HCT116 (cell line): ENCODE data around the gene CLCN5. TPM values are rescaled to one million over a fixed set of nuclear protein-coding genes. Genes with fewer than 3 reads are reported as not detected.

Source experiments
- ATAC-seq: fragments of 200-7000 bp; cut with Tn5 transposase; 2 replicates; pipeline ENCODE4 v1.9.1; 2020; ENCODE audit warnings: mild to moderate bottlenecking, moderate library complexity
- BruUV-seq: library from RNA; stranded (reverse); fragments of 400-500 nt; replicated peaks from 2 replicates; lab custom pipeline; 2021; lab: Mats Ljungman, UMichigan
- CTCF ChIA-PET: fragments of 300-600 bp; sonication (Branson Sonifier 250); formaldehyde crosslinking; loops from one replicate; lab custom pipeline; 2021; ENCODE audit warnings: antibody characterized with exemption; lab: Charles Lee
- POLR2A ChIA-PET: fragments of 300-600, 350-600 bp; sonication (Branson Sonifier 250); formaldehyde crosslinking; loops from one replicate; lab custom pipeline; 2021; ENCODE audit warnings: antibody characterized with exemption; lab: Charles Lee
- RAD21 ChIA-PET, 2 experiments: fragments of 300-600 bp; sonication (Branson Sonifier 250); formaldehyde crosslinking; loops; one replicate each; lab custom pipeline; 2023; ENCODE audit warnings: low total read pairs in 2 of 2; ENCODE audit not compliant: uncharacterized antibody in 2 of 2, unreplicated experiment in 2 of 2, low non-redundant PET in 1 of 2; lab: Charles Lee
- DNase-seq: peaks from one replicate; pipeline ENCODE4 v3.0.0-alpha.2; 2010; ENCODE audit warnings: low read depth, low spot score
- H2AFZ ChIP-seq: fragments of 200-600 bp; shearing (Covaris generic), sonication (generic); 2 replicates; pipeline ENCODE4 v1.6.1; 2017; ENCODE audit warnings: low read depth, mixed run types, mixed read lengths, antibody characterized with exemption, low read length; ENCODE audit not compliant: poor library complexity, severe bottlenecking
- H3K27ac ChIP-seq: 2 replicates; pipeline ENCODE4 v1.5.1; 2012; ENCODE audit warnings: low read depth, low read length
- H3K27me3 ChIP-seq: fragments of 200-600 bp; sonication (generic); 2 replicates; pipeline ENCODE4 v1.6.1; 2016; ENCODE audit warnings: mixed run types, low read length, mixed read lengths; ENCODE audit not compliant: insufficient read depth
- H3K36me3 ChIP-seq, 2 experiments: fragments of 200-500 bp in 1 of 2; fragments of 200-600 bp in 1 of 2; sonication (Bioruptor generic) in 1 of 2; sonication (generic) in 1 of 2; 2 replicates each; pipeline versions ENCODE4 v1.5.1 to v1.6.1; 2014 to 2016; ENCODE audit warnings: low read length in 2 of 2, inconsistent platforms in 1 of 2, mixed read lengths in 1 of 2, mixed run types in 1 of 2; ENCODE audit not compliant: insufficient read depth in 2 of 2, control insufficient read depth in 1 of 2
- H3K4me1 ChIP-seq, 2 experiments: fragments of 200-600 bp in 1 of 2; sonication (generic) in 1 of 2; 2 replicates each; pipeline versions ENCODE4 v1.5.1 to v1.6.1; 2012 to 2017; ENCODE audit warnings: low read length in 2 of 2, inconsistent platforms in 1 of 2, mild to moderate bottlenecking in 1 of 2, mixed read lengths in 1 of 2, mixed run types in 1 of 2, moderate library complexity in 1 of 2; ENCODE audit not compliant: insufficient read depth in 2 of 2, control insufficient read depth in 1 of 2
- H3K4me2 ChIP-seq: fragments of 200-600 bp; sonication (generic); 2 replicates; pipeline ENCODE4 v1.6.1; 2017; ENCODE audit warnings: mixed run types, low read length, mixed read lengths
- H3K4me3 ChIP-seq, 2 experiments: fragments of 200-600 bp in 1 of 2; sonication (generic) in 1 of 2; replicated peaks in 1 of 2; 2 replicates each; pipeline ENCODE4 v1.5.1; 2011 to 2016; ENCODE audit warnings: low read length in 2 of 2, control low read depth in 1 of 2, low read depth in 1 of 2, mild to moderate bottlenecking in 1 of 2, mixed read lengths in 1 of 2, mixed run types in 1 of 2
- H3K79me2 ChIP-seq: fragments of 200-600 bp; sonication (generic); 2 replicates; pipeline ENCODE4 v1.6.1; 2017; ENCODE audit warnings: mild to moderate bottlenecking, mixed run types, low read length, moderate library complexity, mixed read lengths; ENCODE audit not compliant: insufficient read depth
- H3K9ac ChIP-seq: fragments of 200-600 bp; sonication (generic); 2 replicates; pipeline ENCODE4 v1.6.1; 2016; ENCODE audit warnings: low read length, mixed read lengths
- H3K9me2 ChIP-seq: fragments of 200-600 bp; sonication (generic), shearing (Covaris generic); 2 replicates; pipeline ENCODE4 v1.6.1; 2017; ENCODE audit warnings: mixed run types, mild to moderate bottlenecking, moderate library complexity; ENCODE audit not compliant: insufficient read depth
- H3K9me3 ChIP-seq, 2 experiments: fragments of 200-500 bp in 1 of 2; fragments of 200-600 bp in 1 of 2; sonication (Bioruptor generic) in 1 of 2; sonication (generic) in 1 of 2; 2 replicates each; pipeline ENCODE4 v1.6.1; 2014 to 2017; ENCODE audit warnings: low read length in 2 of 2, mixed read lengths in 2 of 2, inconsistent platforms in 1 of 2, low read depth in 1 of 2, mild to moderate bottlenecking in 1 of 2, mixed run types in 1 of 2, moderate library complexity in 1 of 2; ENCODE audit not compliant: control insufficient read depth in 1 of 2, insufficient read depth in 1 of 2
- H4K20me1 ChIP-seq: fragments of 200-600 bp; sonication (generic), shearing (Covaris generic); 2 replicates; pipeline ENCODE4 v1.6.1; 2017; ENCODE audit warnings: mixed run types, mild to moderate bottlenecking, moderate library complexity; ENCODE audit not compliant: insufficient read depth
- ATF3 ChIP-seq: IDR thresholded peaks from 2 replicates; pipeline ENCODE4 v1.6.1; 2012
- CTCF ChIP-seq, 3 experiments: fragments of 200-600 bp in 1 of 3; sonication (generic) in 1 of 3; IDR thresholded peaks in 2 of 3; conservative IDR thresholded peaks in 1 of 3; 2 replicates each; pipeline ENCODE4 v1.5.1; 2012 to 2017; ENCODE audit warnings: low read depth in 2 of 3, low read length in 2 of 3, antibody characterized with exemption in 1 of 3, borderline replicate concordance in 1 of 3, control low read depth in 1 of 3, mild to moderate bottlenecking in 1 of 3, mixed read lengths in 1 of 3, mixed run types in 1 of 3, moderate library complexity in 1 of 3; ENCODE audit not compliant: insufficient read depth in 1 of 3
- EGR1 ChIP-seq: IDR thresholded peaks from 2 replicates; pipeline ENCODE4 v1.6.1; 2012; ENCODE audit warnings: low read depth
- FOSL1 ChIP-seq: IDR thresholded peaks from 2 replicates; pipeline ENCODE4 v1.6.1; 2012; ENCODE audit warnings: low read depth
- RAD21 ChIP-seq: IDR thresholded peaks from 2 replicates; pipeline ENCODE4 v1.6.1; 2012; ENCODE audit warnings: low read depth, mild to moderate bottlenecking
- REST ChIP-seq: IDR thresholded peaks from 2 replicates; pipeline ENCODE4 v1.6.1; 2012; ENCODE audit warnings: low read depth
- SRF ChIP-seq: IDR thresholded peaks from 2 replicates; pipeline ENCODE4 v1.6.1; 2012; ENCODE audit warnings: low read depth
- TCF7L2 ChIP-seq: IDR thresholded peaks from 2 replicates; pipeline ENCODE4 v1.7.0; 2011; ENCODE audit warnings: borderline replicate concordance, inconsistent platforms; ENCODE audit not compliant: insufficient read depth, insufficient read length; ENCODE audit errors: extremely low read depth
- intact Hi-C: fragments of 100-400 bp; cut with micrococcal nuclease; formaldehyde crosslinking; loops from 2 replicates; pipeline ENCODE4 v1.10.0; 2022
- total RNA-seq: library from RNA; stranded (reverse); gene quantifications from one replicate; pipeline ENCODE4 v1.2.1, GENCODE V29; 2021; ENCODE audit not compliant: unreplicated experiment

Gene CLCN5
- total RNA-seq, 1 experiment from 2014 or later = 6.1 TPM

- Histone ChIP-seq H3K79me2 (no peaks in the 10 kb centered on the region), H3K4me3 (no peak overlapping the region), H2AFZ (peak overlapping the region; percentile 35), H3K36me3 (no peaks in the 10 kb centered on the region), H3K27ac (no peak overlapping the region), H3K27me3 (no peaks in the 10 kb centered on the region), H3K9me3 (no peaks in the 10 kb centered on the region), H3K9me2 (no peaks in the 10 kb centered on the region), H3K9ac (no peak overlapping the region), H3K4me2 (no peak overlapping the region), H3K4me1 (peaks cover 0 to 13% of the 10 kb centered on the region in 2 experiments; a peak in 2 of 4 replicates), H4K20me1 (no peaks in the 10 kb centered on the region)
- DNase-seq = no peak
- ATAC-seq = no peak
- CTCF ChIA-PET = interaction anchor here (1.0 to 2.1 kb wide), 6 partner anchors 9 to 660 kb away, joined by 3 to 7 read pairs (median 4); no protein-coding TSS in a partner anchor
- intact Hi-C loops = loop anchor here (5.0 to 10.0 kb wide), 4 partner anchors 77 to 765 kb away; no protein-coding TSS in a partner anchor
- POLR2A ChIA-PET = no interaction called here
- RAD21 ChIA-PET = no interaction called here
- BruUV-seq = no TSS peak
- TF ChIP-seq REST (no peak), EGR1 (no peak), FOSL1 (no peak), ATF3 (no peak), SRF (no peak), CTCF (IDR thresholded peaks at IDR 0.05 in 2 of 3, conservative IDR thresholded peaks at IDR 0.05 in 1 of 3; ENCODE audit: borderline replicate concordance in 1 of 3, insufficient read depth in 1 of 3, low read depth in 2 of 3, low read length in 2 of 3) (peak; percentile 16 to 71 (median 68); a peak in 5 of 6 replicates), TCF7L2 (no peak), RAD21 (peak; percentile 34)
Observed at GRCh38 chrX:49919617-49920016, 2.8 kb upstream of the CLCN5 start.
